GM19468 (cell line): ENCODE data around the gene PSTPIP2.
"Not testable (repeated sequence)": the region's sequence is repeated elsewhere in the genome, so short reads cannot be mapped to it uniquely, and the experiment has no call there.

Experiments
- ATAC-seq: cut with Tn5 transposase; IDR thresholded peaks from one replicate; pipeline ENCODE4 v1.9.1; 2021; ENCODE audit warnings: mild to moderate bottlenecking, moderate library complexity, moderate number of reproducible peaks; ENCODE audit not compliant: unreplicated experiment; ENCODE audit errors: extremely low read depth

Gene PSTPIP2

DNA sequence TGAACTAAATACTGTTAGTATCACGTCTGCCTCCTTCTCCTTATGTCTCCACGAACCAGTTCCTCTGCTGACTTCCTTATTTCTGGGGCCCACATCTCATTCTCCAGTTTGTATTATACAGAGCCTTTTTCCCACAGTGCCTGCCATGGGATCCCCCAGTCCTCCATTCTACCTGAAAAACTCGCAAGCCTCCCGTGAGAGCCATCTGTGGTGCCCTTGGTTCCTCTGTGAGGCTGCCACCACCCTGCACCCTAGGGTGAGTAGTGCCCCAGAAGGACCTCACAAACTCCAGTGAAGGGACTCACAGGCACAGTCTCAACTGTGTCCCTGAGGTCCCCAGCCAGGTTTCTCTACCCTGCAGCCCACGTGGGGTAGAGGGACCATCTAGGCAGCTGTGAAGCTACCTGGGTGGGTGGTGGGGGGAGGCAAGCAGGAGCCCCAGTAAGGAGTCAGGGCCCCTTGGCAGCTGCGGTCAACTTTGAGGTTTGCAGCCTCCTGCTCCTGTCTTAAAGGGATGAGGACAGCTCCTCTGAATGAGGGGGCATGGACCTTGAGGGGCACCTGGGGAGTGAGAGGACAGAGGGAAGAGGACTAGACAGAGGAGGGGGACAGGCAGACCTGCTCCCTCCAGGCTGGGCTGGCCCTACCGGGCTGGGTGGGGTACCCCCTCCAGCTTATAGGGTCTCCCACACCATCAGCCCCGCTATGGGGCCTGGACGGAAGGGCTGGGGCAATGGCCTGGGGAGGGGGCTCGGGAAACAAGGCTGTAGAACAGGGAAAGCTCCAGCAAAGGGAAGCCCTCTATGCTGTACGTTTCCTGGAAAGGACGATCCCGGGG, 1.0 kb downstream of the PSTPIP2 start:
- no peak for ATAC-seq

DNA sequence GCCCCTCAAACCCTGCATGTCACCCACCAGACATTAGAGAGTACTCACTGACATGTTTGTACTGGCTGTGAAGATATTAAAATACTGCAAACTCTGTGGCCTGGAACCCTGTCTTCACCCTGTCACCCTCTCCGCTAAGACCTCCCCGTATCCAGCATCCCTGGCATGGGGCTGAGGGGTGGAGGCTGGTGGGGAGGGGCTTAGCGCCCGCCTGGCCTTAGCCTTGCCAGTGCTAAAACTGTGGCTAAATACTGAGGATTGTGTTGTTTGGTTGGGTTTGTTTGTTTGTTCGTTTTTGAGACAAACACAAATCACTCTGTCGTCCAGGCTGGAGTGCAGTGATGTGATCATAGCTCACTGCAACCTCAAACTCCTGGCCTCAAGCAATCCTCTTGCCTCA, 1.8 kb downstream of the PSTPIP2 start:
- no peak for ATAC-seq

DNA sequence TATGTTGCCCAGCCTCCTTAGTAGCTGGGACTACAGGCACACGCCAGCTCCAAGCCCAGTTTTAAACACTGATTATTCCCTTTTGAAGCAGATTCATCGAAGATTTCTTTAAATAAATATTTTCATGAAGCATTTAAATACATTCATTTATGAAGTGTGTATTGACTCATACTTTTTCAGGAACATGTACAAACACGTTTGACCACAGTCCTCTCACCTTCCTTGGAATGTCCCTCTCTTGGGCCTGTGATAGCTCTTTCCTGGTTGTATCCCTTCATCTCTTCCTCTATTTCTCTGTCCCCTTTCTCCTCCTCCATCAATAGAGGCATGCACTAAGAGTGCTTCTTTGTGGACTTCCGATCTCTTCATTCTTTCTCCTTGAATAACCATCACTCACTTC, 2.5 kb downstream of the PSTPIP2 start:
- no peak for ATAC-seq

DNA sequence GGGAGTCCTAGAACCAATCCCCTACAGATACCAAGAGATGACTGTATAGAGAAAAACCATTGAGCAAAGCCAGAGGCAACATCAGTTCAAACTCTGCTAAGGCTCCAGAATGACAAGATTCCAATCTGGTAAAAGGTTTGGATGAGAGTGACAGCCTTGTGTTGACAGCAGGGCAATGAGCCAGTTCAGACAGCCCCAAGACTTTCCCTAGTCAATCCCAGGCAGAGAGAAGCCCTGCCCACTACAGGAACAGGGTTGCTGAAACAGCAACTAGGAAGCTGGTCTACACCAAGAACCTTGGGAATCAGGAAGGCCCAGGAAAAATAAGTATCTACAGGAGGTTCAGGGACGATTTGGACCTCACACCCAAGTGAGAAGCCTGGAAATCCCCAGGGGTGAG, 3.3 kb downstream of the PSTPIP2 start:
- no peak for ATAC-seq

DNA sequence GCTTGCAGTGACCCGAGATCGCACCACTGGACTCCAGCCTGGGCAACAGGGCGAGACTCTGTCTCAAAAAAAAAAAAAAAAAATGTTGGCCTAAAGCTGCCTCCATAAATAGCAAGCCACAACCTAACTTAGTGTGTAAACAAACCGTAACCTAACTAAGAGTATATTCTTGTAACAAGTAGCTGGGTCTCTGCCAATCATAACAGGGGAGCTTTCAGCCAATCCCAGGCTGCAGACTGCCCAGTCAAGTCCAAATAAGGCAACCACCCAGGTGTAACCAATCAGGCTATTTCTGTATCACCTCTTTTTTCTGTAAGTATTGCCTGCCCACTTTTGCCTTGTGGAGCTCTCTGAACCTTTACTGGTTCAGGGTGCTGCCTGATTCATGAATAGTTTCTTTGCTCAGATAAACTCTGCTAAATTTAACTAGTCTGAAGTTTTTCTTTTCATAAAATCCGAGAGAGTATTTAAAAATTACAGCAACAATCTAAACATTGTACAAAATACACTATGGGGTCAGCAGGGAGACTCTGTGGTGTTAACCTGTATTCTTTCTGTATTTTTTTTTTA, 4.5 kb downstream of the PSTPIP2 start:
- no peak for ATAC-seq

DNA sequence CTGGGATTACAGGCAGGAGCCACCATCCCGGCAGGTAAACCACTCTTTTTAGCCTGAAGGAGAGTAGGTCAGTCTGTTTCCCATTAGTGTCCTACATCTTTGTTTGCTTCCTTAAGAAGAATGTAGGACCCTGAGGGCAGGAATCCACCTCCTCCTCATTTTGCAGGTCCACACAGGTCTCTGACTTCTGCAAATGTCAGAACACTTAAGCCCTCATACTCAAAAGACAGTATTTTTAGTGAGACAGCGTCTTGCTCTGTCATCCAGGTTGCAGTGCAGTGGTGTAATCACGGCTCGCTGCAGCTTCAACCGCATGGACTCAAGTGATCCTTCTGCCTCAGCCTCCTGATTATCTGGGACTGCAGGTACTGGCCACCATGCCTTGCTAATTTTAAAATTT, 9.3 kb downstream of the PSTPIP2 start:
- ATAC-seq: no peak

DNA sequence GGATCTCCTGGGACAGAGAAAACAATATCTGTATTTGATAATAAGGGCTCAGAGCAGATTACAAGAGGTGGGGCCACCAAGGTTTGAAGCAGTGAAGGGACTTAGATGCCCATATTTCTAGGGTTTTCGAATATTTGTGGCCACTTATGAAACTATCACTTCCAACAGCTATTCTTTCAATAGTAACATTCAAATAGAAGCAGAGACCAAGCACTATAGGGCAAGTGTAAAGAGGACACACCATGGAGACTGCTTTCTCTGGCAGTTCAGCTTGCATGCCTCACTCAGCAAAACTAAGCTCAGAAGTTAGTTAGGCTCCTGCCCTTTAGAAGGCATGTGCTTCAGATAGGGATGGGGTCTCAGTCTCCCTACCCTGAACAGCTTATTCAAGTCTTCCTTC, 10.3 kb downstream of the PSTPIP2 start:
- no peak for ATAC-seq

DNA sequence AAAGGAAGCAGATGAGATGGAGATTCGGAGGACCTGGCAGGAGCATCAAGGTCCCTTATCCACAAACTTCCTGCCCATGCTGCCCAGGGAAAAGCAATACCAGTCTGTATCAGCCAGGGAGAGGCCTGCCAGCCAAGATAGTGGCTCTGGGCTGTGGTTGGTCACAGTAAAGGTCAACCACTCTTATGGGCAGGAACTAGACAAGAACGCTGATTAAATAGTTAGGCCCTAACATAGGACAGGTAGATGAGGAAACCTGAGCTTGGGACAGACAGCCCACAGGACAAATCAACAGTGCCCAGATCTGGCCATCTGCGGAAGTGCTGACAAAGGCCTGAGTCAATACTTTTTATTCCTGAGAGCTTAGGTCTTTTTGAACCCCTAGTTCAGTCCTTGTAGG, 10.7 kb downstream of the PSTPIP2 start:
- ATAC-seq: no peak

DNA sequence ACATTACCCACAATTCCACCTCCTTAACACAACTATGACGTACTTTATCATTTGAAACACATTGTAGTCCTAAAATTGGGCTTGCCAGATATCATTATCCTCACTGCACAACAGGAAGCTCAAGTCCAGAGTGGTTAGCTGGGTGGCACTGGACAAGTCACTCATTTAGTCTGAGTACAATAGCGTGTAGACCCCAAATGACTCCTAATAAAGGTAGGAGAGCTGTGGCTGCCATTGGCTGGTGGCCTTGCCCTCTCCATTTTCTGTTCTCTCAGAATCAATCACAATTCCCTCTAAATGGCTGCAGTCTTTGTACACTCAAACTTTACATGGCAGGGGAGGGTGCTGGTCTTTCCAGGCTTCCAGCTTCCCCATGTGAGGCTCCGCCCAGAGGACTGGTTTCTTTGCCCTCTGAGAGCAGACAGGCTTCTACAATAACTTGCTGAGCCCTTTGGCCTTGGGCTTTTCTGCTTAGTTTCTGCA, 11.7 kb downstream of the PSTPIP2 start:
- ATAC-seq: no peak

DNA sequence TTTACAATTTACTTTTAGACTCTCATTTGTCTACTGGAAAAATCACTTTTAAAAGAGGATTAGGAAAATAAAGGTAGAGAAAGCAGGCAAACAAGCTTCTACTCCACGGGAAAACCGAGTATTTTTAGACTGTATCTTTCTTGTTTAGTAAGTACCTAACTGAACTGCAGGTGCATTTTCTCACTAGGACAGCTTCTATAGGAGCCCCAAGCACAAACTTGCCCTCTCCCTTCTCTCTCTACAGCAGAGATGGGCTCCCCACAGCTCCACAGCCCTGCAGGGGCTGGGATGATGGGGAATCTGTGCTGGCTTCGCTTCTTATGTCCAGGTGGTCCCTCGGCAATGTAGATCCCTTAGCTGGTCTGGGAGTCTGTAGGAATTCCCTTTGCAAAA, 16.2 kb downstream of the PSTPIP2 start:
- no peak for ATAC-seq

DNA sequence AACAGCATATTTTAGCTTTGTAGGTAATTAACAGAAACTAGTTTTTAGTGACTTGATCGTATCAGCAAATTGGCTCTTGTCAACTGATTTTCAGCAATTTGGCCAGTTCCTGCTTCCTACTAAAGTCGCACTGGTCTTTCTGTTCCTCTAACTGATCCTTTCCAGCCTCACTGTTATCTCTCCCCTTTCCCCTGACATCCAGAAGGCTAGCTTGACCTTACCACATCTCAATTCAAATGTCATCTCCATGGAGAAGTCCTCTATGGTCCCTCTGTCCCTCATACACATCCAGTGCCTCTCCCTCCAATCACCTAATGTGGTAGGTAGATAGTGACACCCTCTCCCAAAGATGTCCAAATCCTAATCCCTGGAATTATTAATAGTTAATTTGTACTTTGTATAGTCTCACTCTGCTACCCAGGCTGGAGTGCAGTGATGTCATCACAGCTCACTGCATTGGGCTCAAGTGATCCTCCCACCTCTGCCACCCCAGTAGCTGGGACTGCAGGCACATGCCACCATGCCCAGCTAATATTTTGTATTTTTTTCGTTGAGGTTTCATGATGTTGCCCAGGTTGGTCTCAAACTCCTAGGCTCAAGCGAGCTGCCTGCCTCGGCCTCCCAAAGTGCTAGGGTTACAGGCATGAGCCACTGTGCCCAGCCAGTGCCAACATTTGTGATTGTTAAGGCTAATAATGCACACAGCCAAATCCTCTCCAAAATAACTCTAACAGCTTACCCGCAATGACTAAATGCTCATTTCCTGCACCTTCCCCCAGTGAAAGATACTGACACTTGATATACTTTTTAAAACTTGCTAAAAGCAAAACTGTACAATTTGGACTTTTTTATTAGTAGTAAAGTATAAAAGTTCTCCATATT, 16.9 kb downstream of the PSTPIP2 start:
- ATAC-seq: no peak

DNA sequence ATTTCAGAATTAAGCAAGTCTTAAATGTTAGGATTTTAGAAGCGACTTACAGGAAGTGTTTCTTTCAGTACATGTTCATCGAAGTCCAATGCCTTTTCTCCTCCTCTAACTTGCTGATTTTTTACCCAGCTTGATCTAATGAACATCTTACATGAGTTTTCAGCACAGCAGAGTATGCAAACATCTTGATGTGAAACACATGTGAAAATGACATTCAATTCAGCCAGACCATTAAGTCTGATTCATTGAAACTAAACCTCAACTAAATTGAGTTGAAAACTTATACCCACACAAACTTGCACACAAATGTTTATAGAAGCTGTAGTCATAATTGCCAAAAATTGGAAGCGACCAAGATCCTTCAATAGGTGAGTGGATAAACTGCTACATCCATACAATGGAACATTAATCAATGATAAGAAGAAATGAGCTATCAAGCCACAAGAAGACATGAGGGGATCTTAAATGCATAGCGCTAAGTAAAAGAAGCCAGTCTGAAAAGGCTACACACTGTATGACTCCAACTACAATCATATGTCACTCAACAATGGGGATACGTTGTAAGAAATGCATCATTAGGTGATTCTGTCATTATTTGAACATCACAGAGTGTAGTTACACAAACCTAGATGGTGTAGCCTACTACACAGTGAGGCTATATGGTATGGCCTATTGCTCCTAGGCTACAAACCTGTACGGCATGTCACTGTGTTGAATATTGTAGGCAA, 18.5 kb downstream of the PSTPIP2 start:
- no peak for ATAC-seq

DNA sequence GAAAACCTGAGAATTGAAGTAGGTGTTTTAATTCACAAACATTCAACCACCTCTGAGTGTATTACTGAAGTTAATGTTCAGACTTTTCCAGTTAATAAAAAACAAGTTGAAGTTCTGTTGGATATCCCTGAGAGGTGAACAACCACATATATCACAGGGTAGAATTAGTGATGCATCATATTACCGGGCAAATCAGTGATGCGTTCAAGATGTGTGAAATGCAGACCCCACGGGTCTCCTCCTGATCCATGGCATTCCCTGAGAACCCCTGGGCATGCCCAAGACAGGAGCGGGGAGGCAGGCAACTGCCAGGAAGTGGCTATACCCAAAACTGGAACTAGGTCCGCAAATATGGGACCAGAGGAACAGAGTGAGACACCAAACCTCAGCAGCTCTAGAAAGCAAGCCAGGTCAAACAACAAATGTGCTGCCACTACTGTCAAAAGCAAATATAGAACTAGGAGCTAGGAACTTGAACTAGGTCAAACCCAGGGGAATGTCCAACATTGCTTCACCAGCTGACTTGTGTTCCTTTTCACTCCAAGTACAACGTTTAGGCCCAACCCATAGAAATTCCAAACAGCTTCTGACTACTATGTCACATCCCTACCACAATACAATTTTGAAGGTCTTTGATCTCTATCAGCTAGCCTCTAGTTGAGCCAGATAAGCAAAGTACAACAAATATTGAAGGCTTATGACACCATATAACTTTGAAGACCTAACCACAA, 20.2 kb downstream of the PSTPIP2 start:
- no peak for ATAC-seq

DNA sequence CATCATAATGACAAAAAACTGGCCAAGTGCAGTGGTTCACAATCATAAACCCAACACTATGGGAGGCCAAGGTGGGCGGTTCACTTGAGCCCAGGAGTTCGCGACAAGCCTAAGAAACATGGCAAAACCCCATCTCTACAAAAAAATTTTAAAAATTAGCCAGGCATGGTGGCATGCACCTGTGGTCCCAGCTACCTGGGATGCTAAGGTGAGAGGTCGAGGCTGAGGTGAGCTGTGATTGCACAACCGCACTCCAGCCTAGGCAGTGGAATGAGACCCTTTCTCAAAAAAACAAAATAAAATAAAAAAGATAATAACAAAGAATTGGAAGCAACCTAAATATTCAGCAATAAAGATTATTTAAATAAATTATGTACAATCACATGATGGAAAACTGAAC, 21.8 kb downstream of the PSTPIP2 start:
- no peak for ATAC-seq

DNA sequence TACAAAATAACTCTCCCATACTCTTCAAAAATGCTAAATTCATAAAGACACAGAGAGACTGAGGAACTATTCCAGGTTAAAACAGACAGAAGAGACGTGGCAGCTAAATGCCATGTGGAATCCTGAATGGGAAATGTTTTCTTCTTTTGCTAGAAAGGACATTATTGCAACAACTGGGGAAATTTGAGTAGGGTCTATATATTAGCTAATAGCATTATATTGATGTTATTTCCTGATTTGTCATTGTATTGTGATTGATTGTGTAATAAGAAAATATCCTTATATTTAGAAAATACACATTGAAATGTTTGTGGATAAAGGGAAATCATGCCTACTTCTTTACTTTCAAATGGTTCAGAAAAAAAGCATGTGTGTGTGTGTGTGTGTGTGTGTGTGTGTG, 23.4 kb downstream of the PSTPIP2 start:
- no peak for ATAC-seq

DNA sequence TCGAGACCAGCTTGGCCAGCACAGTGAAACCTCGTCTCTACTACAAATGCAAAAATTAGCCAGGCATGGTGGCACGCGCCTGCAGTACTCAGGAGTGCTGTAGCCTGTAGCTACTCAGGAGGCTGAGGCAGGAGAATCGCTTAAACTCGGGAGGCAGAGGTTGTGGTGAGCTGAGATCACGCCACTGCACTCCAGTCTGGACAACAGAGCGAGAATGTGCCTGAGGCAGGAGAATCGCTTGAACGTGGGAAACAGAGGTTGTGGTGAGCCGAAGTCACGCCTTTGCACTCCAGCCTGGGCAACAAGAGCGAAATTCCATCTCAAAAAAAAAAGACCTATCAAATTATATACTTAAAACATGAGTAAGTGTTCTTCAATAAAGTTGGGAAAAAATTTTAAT, 24.7 kb downstream of the PSTPIP2 start:
- not testable (repeated sequence) for ATAC-seq

DNA sequence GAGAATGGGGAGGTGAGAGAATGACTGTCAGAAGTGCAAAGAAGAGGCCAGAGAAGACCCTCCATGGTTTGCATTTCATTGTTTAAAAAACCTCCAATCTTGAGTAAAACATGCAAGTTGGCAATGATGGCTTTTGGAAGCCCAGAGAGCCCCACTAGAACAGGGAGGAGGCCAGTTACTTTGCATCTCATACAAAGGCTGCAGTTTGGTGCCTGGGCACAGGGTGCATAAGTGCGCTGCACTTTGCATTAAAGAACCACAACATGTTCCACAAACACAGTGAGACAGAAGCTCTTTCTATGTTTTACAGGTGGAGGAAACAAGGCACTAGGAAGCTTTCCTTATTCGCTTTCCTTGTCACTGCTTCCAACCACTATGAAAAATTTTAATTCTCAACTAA, 25.4 kb downstream of the PSTPIP2 start:
- ATAC-seq: no peak

DNA sequence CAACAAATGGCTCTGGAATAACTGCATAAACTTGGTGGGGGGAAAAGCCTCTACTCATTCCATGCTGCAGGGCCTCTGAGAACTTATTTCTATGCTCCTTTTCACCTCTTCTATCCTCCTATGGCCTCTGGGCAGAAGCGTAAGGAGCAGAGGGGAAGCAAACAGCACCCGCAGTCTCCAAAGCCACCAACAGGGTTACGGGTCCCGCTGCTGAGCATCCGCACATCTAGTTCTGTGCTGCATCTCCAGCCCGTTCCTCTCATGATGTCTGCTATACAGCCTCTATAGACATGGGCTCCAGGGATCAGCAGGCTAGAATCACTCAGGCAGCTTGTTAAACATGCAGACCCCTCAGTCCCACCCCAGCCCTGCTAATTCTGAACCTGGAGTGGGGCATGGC, 25.9 kb downstream of the PSTPIP2 start:
- no peak for ATAC-seq

DNA sequence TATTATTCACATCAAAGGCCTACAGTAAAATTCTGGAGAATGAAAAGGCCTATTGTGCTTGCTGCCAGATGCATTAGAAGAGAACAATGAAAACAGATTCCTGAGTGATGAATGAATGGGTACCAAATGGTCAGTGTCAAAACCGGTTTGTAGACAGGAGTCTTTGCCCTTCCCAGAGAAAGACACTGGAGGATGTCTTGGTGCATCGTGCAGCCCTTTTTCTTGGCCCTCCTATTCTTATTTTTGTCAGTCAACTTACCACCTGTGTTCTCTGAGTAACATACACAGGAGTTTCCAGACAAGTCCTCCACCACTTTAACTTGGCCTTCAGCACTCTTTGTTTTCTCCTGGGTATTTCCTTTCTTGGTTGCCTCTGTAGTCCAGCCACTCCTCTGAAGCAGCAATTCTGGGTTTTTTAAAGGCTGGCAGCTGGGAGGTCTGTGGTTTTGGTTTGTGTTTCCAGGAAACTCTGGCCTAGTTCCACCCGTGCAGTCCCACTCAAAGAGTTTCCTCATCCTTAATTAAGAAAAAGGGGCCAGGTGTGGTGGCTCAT, 29.4 kb downstream of the PSTPIP2 start:
- ATAC-seq: no peak
